ENCODE data around the gene LRRC25.

Gene LRRC25

GRCh38 chr19:18386543-18387271 lies 10.7 kb downstream of the LRRC25 start (continued):
- no peak for TF ChIP-seq BCL6B (tag by site-specific recombination; IDR thresholded peaks at IDR 0.05)
- TF ChIP-seq ZBTB10 (tag by site-specific recombination; IDR thresholded peaks at IDR 0.05): no peak; the same call in 1 of the 2 replicates
- no peak for TF ChIP-seq ZNF555 (tag by site-specific recombination; conservative IDR thresholded peaks at IDR 0.05)
- no peak for TF ChIP-seq EGR2 (tag by site-specific recombination; IDR thresholded peaks at IDR 0.05; ENCODE audit: low read depth)
- TF ChIP-seq ZFP69B (tag by site-specific recombination; IDR thresholded peaks at IDR 0.05): no peak
- TF ChIP-seq ZSCAN16 (tag by site-specific recombination; IDR thresholded peaks at IDR 0.05): no peak
- no peak for TF ChIP-seq ZNF114 (tag by site-specific recombination; IDR thresholded peaks at IDR 0.05)
- TF ChIP-seq PRDM10 (tag by site-specific recombination; IDR thresholded peaks at IDR 0.05): peak; percentile 51
- TF ChIP-seq ZNF704 (tag by site-specific recombination; IDR thresholded peaks at IDR 0.05): no peak
- no peak for TF ChIP-seq ZNF529 (tag by site-specific recombination; IDR thresholded peaks at IDR 0.05; ENCODE audit: insufficient replicate concordance)
- no peak for TF ChIP-seq ZNF138 (tag by site-specific recombination; IDR thresholded peaks at IDR 0.05; ENCODE audit: borderline replicate concordance)
- no peak for TF ChIP-seq ZNF48 (tag by site-specific recombination; IDR thresholded peaks at IDR 0.05)
- TF ChIP-seq ZNF239 (tag by site-specific recombination; IDR thresholded peaks at IDR 0.05): 0 out of 2 replicates have a peak, but pooled peaks have one; percentile 59
- no peak for TF ChIP-seq ZNF645 (tag by site-specific recombination; IDR thresholded peaks at IDR 0.05)
- TF ChIP-seq ZSCAN18 (tag by site-specific recombination; IDR thresholded peaks at IDR 0.05): peak; percentile 10; the same call in 1 of the 2 replicates
- no peak for TF ChIP-seq ZNF707 (tag by site-specific recombination; IDR thresholded peaks at IDR 0.05)
- TF ChIP-seq ZNF280D (tag by site-specific recombination; IDR thresholded peaks at IDR 0.05): no peak
- no peak for TF ChIP-seq ZBTB49 (tag by site-specific recombination; IDR thresholded peaks at IDR 0.05; ENCODE audit: low read depth)

Measured in HEK293 (cell line).